NCI-H1436 treated with DMSO at 0.1 percent for 48 hours (cell line): ENCODE measurements around the gene SRRM3.
"Not testable (repeated sequence)": the region's sequence is repeated elsewhere in the genome, so short reads cannot be mapped to it uniquely, and the experiment has no call there.

Experiments
- DNase-seq: peaks from one replicate; lab custom pipeline; 2025; lab: John Stamatoyannopoulos, UW

Gene SRRM3

DNA sequence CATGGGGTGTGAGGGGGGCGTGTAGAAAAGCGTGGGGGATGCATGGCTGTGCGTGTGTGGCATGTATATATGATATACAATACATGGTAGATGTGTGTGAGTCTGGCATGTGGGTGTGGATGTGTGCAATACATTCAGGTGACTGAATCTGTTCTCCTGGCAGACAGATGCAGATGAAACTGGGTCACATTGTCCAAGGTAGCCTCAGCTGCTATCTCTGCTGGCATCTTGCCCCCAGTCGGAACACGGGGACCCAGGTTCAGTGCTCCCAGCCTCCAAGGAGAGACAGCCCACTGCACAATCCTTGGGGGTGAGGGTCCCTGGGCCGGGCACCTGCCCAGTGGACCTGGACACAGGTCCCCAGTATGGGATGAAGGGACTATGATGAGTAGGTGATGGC is 12.4 kb upstream of the SRRM3 start:
- DNase-seq, result no peak

DNA sequence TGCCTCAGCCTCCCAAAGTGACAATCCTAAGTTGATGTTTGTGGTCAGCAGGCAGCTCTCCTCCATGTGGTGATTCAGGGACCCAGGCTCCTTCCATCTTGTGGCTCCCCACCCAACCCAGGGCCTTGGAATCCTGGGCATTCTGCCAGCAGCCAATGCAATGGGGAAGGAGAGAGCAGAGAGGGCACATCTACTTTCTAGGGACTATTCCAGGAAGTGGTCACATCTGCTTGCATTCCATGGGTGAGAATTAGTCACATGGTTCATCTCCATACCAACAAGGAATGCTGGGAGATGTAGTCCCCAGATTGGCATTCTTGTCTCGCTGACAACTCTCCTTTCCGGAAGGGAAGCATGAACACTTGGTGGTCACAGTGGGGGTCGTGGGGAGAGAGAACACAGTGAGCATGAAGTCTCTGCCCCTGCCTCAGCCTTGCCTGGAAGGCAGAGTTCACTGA is 9.9 kb upstream of the SRRM3 start:
- DNase-seq, result no peak

DNA sequence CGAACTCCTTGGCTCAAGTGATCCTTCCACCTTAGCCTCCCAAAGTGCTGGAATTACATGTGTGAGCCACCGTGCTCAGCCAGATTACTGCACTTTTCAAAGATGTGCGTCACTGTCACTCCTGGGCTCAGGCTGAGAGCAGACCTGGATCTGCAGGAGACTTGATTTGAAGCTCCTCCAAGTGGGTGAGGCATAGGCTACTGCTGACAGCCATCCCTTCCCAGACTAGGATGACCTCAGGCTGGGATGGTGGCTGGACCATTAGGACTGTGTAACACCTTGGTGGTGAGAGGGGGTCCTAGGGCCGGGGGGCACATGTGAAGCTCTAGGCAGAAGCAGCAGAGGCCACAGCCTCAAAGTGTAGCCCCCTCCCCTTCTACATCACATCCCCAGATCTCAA is 8.2 kb upstream of the SRRM3 start:
- DNase-seq, result no peak

DNA sequence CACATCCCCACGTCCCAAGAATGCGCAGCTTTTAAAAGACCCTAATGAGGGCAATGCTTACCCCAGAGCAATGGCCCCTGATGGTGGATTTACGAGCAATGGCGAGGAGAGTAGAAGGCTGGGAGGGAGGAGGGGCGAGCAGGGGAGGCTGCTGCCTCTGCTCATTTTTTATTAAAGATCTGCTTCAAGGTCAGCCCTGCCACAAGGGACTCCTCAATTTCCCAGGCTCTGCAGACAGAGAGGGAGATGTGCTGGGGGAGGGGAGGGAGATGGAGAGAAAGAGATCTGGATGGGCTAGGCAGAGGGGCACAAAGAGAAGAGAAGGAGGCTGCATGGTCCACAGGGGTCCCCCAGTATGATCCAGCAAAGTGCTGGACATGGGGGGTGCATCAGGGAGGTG is 7.8 kb upstream of the SRRM3 start:
- no peak for DNase-seq

DNA sequence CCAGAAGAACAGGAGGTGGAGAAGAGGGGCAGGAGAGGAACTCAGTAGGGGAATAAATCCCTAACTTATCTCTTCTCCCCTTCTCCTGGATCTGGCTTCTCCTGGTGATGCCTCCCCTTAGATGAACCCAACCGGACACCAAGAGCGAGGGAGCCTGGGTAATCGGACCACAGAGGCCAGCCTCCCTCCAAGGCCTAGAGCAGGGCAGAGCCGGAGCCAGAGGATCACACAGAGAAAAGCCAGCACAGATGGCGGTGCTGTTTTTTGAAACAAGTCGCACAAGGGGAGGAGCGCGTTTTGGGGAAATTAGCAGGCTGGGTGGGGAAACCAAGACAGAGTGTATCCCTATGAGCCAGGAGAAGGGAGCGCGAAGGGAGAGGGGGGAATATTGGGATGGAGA is 4.9 kb upstream of the SRRM3 start:
- DNase-seq, result no peak

DNA sequence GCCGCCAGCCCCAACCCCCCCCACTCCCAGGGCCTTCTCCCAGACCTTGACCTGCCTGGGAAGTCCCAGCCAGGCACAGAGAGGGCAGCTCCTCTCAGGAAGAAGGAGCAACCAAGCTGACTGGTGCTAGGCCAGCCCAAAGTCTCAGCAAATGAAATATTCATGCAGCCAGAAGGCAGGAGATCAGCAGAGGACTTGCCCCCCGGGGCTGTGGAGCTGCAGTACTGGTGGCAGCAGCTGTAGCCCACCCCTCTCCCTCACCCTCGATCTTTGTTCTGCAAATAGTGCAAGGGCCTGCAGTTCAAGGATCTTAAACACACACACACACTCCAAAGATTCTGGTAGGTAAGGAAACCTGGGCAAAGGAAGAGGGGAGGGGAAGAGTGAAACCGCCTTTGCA is 3.5 kb upstream of the SRRM3 start:
- no peak for DNase-seq

DNA sequence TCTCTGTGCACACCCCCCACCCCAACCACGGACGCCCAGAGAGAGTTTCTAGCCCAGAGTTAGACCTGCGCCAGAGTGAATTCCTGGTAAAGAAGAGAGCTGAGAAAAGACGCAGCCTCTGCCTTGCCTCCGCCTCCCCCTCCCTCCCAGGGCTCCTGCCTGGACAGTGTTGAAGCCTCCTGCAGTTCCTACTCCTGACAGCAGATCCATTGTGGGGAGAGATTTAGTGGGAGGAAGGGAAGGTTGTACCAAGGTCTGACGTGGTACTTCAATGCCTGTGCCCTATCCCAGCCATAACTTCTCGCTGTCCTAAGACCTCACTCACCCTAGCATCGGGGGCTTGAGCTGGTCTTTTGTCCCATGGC is 952 bp downstream of the SRRM3 start:
- DNase-seq, result no peak

DNA sequence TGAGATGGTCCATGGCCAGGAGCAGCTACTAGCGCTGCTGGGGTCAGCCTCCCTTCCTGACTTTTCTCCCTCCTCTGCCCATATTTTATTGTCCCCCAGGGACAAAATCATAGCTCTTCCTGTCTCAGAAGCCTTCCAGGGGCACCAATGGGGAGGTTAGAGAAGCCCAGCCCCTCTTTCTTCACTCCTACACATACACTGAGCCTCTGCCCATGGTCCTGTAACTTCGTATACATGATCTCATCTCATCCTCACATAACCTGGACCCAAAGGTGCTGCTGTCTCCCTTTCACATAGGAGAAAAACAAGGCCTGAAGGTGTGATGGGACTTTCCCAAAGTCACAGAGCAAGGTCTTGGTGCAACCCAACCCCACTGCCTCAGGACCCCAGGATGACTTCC is 2.5 kb downstream of the SRRM3 start:
- DNase-seq, result no peak

DNA sequence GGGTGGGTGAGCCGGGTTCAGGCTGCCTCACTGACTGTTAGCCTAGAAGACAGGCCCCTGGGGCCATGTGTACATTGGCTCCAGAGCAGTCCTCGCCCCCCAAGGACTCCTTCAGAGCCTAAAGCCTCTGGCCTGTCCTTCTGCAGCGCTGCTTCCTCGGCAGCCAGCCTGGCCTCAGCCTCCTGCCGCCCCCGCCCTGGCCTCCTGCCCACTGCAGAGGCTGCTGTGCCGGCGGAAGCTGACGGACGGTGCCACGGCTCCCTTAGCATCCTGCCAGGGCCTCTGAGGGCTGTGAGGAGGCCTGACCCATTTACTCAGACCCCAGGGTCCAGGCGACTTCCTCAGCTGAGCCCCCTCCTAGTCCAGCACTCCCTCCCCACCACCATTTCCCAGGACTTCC is 4.9 kb downstream of the SRRM3 start:
- no peak for DNase-seq

DNA sequence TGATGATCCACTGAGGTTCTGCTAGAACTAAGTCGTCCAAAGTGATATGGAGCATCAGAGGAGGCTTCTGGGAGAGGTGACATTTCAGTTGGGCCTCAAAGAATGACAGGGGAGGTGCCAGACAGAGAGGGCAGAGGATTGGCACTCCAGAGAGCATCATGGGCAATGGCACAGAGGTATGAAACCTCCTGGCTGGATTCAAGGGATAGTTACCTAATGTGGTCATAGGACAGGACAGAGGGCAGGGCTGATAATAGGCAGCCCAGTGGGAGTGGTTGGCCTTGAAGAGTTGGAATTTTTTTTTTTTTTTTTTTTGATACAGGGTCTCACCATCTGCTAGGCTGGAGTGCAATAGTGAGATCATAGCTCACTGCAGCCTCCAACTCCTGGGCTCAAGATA is 7.6 kb downstream of the SRRM3 start:
- no peak for DNase-seq

DNA sequence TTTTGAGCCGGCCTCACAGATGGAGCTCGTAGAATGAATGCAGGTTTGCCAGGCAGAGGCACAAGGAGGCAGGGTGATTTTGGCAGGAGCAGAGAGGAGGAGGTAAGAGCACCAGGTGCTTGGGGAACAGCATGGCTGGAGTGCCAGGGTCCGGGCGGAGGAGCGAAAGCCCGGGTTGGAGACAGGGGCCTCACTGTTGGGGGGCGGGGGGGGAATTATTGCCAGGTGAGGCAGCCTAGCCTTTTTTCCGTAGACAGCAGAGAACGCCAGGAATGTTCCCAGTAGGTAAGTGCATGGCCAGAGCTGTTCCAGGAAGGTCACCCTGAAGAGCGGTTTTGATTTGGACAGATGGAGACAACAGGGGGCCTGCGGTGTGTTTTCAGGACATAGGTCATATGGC is 9.5 kb downstream of the SRRM3 start:
- DNase-seq, result no peak

DNA sequence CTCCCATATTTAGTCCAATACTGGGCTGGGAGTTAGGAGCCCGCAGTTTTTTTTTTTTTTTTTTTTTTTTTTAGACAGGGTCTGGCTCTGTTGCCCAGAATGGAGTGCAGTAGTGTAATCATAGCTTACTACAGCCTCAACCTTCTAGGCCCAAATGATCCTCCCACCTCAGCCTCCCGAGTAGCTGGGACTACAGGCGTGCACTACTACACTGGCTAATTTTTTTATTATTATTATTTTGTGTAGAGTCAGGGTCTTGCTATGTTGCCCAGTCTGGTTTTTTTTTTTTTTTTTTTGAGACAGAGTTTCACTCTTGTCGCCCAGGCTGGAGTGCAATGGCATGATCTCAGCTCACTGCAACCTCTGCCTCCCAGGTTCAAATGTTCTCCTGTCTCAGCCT is 13.7 kb downstream of the SRRM3 start:
- not testable (repeated sequence) for DNase-seq

DNA sequence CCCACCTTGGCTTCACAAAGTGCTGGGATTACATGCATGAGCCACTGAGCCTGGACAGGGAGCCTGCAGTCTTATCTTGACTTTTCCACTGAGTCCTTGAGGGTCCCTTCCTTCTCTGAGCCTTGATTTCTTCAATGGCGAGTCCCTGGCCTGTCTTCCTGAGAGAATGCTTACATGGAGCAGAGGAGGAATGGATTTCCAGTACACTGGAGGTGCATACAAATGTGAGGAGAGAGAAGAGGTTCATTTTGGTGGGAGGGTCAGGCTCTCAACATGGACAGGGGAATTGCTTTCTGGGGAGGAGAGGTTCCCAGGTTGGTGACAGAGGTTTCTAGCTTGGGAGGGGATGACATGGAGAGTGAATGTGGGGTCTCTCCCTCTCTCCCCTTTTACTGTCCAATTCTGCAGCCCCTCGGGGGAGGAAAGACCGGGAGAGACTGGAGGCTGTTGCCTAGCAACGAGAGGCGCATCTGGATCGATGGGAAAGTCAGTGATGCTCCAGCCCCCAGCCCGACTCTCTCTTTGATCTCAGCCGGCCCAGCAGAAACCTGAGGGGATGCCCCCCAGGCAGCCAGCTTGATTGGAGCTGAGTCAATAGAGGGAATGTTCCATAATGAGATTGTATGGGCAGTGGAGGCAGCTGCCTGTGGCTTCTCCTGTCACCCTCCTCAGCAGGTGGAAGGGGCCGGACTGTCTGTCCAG is 14.8 kb downstream of the SRRM3 start:
- no peak for DNase-seq

DNA sequence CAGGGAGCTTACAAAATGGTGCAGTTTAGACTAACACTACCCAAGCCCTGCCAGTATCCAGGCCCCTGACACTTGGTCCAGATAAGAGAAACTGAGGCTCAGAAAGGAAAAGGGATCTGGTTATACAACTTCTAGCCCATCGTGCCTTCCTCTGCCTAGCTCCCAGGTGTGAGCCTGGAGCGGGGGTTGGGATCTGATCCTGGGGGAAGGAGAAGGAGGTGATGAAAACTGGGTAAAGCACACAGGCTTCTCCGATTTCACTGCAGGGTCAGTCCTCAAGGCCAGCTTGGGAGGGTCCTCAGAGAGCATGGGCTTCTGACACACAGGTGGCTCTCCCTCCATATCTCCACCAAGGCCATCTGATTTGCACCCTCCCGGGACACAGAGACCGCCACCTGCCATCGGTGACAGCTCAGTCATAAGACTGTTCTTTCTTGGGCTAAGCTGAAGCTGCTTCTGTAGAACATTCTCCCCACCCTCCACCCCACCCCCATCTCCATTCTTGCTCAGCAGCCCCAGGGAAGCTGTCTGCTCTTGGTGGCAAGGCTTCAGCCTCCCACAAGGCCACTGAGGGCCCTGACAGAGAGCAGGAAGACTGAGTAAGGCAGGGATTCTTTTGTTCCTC is 16.4 kb downstream of the SRRM3 start:
- no peak for DNase-seq

DNA sequence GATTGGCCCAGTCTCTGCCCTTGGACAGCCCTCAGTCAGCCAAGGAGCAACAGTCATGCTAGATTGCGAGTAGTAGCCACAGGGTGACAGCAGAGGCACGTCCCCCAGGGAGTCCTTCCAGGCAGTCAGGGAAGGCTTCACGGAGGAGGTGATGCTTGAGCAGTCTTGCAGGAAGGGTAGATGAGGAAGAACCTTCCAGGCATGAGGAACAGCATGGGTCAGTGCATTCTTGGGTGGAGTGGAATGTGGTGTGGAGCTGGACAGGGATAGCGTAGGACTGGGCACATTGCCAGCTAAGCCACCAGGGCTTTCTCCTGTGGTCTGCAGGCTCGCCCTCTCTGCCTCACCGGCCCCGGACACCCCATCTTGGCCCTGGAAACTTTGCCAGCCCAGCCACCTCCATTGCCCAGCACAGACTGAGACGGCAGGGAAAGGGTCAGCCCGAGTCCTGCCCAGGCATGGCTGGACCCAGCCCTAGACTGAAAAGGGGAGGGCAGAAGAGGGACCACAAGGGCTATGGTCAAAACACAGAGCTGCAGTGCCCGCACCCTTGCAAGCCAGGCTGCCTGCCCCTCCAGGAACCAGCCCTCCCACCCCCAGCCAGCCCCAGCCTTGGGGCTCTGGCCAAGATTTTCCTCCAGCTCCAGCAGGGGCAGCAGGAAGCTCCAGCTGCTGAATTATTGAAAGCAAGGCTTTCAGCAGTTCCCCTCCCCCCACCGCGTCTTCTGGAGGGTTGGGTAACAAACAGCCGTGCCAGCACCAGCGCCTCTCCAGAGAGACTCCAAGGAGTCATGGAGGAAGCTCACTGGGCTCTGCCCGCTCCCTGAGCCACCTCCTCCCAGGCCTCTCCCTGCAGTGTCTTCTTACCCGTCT is 18.7 kb downstream of the SRRM3 start:
- no peak for DNase-seq

DNA sequence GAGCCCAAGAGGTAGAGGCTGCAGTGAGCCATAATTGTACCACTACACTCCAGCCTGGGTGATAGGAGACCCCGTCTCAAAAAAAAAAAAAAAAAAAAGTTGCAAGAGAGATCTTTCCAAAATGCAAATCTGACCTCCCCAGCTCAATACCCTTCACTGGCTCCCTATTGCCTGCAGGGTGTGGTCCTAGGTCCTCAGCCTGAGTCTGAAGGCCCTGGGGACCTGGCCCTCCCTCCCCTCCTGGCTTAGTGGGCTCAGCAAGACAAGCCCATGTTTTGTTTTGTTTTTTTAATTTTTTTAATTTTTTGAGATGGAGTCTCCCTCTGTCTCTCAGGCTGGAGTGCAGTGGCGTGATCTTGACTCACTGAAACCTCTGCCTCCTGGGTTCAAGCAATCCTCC is 20.6 kb downstream of the SRRM3 start:
- DNase-seq, result no peak

DNA sequence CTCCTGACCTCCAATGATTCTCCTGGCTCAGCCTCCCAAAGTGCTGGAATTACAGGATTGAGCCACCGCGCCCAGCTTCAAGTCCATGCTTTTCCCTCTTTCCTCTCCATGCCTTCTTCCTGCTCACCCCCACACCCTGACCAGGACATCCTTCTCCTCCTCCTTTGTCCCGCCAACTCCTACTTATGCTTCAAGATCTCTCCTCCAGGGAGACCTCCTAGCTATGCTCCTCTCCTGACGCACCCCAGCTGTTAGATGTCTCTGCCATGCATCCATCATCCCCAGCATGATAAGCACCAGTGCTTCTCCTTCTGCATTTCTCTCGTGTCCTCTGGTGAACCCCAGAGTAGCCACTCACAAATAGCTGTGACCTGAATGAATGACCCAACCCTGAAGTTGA is 21.1 kb downstream of the SRRM3 start:
- no peak for DNase-seq

DNA sequence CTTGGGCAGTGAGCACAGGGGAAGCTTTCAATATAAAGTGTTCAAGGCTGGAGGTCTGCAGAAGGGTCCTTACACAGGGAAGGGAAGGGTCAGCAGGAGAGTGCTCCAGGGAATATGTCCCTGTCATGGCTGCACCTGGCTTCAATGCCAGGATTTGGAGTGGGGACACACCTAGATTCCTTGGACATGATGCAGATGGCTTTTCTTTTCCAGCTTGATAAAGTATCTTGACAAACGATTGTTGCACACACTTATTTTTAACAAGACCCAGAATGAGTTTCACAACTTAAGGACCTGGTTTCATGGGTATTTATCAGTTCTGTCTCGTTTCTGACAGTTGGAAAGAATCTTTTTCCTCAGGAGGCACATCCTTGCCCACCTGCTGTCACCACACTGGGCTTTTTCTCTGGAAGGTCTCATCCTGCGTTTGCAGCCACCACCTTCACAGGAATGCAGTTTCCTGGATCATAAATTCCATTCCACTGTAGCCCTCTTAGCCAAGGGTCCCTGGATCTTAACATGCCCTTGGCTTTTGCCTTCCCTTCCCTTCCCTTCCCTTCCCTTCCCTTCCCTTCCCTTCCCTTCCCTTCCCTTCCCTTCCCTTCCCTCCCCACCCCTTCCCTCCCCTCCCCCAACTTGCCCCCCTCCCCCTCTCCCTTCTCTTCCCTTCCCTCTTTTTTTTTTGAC is 21.7 kb downstream of the SRRM3 start:
- DNase-seq, result no peak

DNA sequence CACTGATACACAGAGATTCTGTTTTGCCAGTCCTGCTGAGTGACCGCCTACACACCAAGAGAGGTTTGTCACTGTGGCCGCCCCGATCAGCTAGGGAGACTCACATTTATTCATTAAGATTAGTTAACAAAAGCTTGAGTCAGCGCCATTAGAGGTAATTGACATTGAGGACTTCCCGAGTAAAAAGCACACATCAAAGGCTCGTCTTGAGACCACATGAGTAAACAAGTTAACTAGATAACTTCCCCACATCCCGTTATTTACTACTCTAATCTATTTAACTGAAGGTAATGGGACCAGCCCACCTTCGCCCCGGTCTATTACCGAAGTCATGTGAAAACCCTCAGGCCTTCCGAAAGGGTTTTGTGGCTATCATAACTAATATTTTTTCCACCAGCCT is 23.0 kb downstream of the SRRM3 start:
- no peak for DNase-seq

DNA sequence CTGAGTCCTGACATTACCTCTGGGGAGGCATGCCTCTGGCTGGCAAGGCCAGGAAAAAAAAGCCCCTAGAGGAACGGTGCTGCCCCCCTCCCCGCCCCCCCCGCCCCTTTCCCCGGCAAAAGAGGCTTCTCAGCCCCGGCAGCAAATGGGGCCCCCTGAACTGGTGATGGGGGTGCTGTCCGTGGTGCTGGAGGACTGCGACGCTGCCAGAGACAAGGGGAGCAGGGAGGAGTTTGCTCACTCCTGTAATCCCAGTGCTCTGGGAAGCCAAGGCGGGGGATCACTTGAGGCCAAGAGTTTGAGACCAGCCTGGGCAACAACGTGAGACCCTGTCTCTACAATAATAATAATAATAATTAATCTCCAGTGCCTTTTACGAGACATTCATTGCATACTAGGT is 23.7 kb downstream of the SRRM3 start:
- no peak for DNase-seq

DNA sequence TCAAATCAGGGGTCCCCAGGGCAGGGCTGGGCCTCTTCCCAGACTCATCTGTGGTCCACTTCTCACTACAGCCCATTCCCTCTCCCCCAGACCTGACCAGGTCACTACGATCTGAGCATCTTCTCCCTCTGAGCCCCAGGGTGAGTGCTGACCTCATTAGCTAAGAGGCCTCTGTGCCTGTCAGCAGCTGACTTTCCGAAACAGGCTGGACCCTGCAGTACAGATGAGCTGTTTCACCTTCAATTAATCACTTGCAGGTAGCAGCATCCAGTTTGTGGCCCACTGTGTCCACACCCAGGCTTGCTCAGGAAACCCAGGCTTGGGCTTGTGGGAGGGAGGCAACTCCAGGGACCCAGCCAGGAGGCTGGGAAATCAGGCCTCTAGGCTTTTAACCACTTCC is 24.3 kb downstream of the SRRM3 start:
- no peak for DNase-seq

DNA sequence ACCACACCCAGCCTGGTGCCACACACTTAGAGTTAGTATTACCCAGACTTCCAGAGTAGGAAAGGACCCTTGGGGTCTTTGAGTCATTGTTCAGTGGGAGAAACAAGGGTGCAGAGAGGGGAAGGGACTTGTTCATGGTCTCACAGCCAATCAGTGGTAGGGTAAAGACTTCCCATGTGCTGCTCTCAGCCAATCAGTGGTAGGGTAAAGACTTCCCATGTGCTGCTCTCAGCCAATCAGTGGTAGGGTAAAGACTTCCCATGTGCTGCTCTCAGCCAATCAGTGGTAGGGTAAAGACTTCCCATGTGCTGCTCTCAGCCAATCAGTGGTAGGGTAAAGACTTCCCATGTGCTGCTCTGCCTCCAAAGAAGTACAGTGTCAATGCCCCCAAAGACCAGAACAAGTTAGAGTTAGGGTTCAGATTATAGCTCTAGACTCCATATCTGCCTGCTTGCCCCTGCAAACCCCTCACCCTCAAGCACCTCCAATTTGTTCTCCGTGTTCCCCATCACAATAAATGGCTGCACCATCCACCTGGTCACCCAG is 25.3 kb downstream of the SRRM3 start:
- not testable (repeated sequence) for DNase-seq
